NCI-H1105 (cell line): ENCODE measurements around the gene MRC2.
A peak's percentile ranks its signal among the peaks of the same experiment; 100 is the strongest.

Experiments
- DNase-seq: peaks from one replicate; lab custom pipeline; 2025; lab: John Stamatoyannopoulos, UW

Gene MRC2

DNA sequence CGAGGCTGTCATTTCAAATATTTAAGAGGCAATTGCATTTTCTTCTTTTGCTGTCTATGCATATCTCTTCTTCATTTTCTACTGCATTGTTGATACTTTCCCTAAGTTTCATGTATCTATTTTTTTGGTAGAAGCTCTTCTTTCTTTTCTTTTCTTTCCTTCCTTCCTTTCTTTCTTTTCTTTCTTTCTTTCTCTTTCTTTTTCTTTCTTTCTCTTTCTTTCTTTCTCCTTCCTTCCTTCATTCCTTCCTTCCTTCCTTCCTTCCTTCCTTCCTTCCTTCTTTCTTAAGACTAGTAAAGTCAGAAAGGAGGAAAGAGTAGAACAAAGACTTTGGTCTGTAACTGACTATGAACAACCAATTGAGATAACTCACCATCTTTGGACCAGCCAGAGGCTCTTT lies 33.9 kb downstream of the MRC2 start:
- DNase-seq: no peak

DNA sequence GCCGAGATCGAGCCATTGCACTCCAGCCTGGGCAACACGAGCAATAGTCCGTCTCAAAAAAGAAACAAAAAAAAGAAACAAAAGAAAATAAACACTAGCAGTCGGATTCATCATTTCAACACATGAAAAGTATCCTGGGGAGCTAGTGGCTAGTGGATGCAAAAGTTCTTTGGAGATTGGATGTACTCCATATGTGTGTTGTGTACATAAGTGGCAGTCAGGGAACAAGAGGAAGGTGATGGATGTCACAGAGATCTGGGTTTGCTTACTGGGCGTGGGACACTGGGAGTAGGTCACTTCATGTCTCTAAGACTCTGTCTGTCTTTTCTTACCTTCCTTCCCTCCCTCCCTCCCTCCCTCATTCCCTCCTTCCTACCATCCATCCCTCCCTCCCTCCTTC lies 35.4 kb downstream of the MRC2 start:
- DNase-seq: no peak

DNA sequence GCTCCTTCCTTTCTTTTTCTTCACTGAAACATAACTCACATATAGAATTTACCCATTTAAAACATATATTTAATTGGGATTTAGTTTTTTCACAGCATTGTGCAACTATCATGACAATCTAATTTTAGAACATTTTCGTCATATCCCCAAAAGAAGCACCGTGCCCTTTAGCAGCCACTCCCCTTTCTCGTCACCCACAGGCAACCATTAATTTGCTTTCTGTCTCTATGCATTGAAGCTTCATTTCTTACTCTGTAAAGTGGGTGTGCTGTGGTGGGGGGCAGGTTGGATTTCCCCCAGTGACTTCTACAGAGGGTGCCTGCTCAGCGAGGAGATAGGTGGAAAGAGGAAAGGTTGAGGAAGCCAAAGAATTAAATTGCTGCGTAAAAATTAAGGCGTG lies 35.8 kb downstream of the MRC2 start:
- no peak for DNase-seq

DNA sequence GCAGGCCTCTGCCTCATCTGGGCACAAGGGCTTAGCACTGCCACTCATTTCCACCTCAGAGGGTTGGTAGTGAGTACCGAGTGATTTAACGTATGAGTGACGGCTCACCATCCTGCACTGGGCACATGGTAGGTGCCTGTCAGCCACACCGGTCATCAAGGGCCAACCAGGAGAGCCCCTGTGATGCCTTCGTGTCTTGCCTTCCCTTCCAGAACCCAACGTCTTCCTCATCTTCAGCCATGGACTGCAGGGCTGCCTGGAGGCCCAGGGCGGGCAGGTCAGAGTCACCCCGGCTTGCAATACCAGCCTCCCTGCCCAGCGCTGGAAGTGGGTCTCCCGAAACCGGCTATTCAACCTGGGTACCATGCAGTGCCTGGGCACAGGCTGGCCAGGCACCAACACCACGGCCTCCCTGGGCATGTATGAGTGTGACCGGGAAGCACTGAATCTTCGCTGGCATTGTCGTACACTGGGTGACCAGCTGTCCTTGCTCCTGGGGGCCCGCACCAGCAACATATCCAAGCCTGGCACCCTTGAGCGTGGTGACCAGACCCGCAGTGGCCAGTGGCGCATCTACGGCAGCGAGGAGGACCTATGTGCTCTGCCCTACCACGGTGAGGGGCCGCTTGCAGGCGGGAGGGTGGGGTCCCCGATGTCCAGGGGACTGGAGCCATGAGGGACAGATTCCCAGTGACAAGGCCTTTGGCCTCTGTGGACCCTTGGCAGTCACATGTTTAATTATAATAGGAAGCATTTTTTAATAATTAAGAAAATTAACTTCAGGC lies 37.1 kb downstream of the MRC2 start:
- no peak for DNase-seq

DNA sequence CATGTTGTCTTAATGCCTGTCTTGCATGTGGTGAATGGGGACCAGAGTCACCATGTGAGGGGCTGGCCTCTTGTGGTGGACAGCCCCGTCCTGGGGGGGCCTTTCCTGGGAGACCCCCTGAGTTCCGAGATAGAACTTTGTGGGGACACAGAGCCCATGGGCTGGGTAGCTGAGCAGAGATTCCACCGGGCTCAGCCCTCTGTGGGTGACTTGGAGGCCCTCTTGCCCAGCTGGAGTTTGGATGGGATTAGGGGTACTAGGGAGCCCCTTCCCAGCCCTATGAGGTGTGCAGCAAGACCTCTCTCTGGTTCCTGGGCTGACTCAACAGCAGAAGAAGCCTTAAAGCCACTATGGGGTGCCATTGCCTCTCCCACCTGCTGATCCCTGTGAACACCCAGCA lies 38.1 kb downstream of the MRC2 start:
- DNase-seq: no peak

DNA sequence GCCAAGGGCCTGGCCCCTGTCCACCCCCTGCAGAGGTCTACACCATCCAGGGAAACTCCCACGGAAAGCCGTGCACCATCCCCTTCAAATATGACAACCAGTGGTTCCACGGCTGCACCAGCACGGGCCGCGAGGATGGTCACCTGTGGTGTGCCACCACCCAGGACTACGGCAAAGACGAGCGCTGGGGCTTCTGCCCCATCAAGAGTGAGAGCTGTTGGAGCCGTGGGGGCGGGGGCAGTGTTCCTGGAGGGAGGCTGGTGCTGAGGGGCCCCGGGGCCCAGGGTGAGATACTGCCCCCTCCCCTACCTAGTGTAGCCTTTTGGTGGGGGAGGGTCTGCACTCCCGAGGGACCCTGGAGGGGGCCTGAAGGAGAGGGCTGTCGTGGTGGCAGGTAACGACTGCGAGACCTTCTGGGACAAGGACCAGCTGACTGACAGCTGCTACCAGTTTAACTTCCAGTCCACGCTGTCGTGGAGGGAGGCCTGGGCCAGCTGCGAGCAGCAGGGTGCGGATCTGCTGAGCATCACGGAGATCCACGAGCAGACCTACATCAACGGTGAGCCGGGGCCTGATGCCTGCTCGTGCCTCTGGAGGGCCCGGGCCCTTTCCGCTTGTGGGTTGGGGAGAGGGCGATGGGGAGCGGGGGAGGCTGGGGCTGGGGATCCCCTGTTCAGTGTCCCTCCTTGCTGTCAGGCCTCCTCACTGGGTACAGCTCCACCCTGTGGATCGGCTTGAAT lies 38.8 kb downstream of the MRC2 start:
- DNase-seq: no peak

DNA sequence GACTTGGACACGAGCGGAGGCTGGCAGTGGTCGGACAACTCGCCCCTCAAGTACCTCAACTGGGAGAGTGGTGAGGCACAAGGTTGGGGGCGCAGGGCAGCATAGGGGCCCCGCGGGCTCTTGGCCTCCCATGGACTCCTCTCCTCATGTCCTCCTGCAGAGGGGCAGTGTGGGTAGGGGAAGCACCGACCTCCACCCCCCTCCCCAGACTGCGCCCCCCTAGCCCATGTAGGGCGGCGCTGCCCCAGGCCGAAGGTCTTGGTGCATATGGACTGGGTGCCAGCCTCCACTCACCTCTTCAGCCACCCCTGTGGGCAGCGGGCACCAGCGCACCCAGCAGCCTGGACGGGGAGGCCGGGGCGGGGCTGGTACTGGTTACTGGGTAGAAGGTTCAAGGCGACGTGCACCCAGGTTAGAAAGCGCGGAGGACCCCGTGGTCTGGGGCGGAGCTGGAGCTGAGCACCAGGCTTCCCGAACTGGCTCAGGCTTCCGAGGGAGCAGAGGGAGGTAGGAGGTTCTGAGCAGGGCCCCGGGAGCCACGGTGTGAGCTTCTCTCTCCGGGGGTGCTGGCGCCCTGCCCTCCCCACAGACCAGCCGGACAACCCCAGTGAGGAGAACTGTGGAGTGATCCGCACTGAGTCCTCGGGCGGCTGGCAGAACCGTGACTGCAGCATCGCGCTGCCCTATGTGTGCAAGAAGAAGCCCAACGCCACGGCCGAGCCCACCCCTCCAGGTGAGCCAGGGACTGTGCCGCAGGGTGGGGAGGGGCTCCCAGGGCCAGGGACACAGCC lies 39.5 kb downstream of the MRC2 start:
- no peak for DNase-seq

DNA sequence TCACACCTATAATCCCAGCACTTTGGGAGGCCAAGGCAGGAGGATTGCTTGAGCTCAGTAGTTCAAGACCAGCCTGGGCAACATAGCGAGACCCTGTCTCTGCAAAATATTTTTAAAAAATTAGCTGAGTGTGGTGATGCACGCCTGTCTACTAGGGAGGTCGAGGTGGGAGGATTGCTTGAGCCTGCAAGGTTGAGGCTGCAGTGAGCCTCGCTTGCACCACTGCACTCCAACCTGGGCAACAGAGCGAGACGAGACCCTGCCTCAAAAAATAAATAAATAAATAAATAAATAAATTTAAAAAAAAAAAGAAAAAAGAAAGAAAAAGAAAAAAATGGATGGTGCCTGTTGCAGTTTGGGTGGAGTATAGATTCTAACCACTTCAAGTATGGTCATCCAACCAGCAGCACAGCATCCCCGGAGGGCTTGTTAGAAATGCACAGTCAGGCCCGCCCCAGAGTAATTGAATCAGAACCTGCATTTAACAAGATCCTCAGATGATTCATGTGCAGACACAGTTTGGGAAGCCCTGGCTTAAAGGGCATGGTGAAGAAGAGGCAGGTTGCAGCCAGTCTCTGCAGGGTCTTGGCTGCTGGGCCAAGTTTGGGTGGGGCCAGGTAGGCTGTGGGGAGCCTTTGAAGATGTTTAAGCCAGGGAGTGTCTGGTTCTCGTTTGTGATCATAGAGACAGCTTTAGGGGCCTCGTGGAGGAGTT lies 40.8 kb downstream of the MRC2 start:
- DNase-seq: no peak

DNA sequence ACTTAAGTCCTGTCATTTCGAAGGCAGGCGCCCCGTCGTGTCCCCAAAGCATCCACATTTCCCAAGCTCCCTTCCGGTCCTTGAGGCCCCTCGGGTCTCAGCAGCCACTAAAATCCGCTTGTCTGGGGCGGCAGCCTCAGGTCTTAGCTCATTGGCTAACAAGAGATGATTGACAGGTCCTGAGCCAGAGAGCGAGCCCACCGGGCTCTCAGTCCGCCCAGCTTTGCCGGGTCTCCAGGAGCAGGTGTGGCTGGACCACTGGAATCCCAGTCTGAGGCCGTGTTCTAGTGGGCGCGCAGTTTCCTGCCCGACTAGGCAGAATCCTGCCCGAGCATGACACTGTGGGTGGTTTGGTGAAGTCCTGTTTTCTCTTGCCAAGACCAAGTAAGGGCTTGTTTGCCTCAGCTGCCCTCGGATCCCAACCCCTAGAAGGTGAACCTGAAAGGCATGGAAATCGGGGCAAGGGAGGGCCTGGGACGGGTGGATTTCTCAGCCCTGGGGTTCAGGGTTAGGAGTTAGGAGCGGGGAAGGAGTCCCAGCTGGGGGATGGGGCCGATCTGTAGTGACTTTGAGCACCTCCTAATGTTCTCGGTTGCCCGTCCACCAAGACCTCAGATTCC lies 42.8 kb downstream of the MRC2 start:
- peak; percentile 49 for DNase-seq

DNA sequence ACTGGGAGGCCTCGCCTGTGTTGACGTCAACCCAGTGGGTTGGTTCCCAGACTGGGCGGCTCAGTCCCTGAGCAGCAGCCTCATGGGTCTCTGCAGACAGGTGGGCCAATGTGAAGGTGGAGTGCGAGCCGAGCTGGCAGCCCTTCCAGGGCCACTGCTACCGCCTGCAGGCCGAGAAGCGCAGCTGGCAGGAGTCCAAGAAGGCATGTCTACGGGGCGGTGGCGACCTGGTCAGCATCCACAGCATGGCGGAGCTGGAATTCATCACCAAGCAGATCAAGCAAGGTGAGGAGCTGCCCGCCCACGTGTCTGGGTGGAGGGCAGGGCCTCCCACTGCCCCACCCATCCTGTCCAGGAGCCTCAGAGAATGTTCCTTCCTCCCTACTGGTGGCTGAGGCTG lies 44.1 kb downstream of the MRC2 start:
- DNase-seq: peak; percentile 68

DNA sequence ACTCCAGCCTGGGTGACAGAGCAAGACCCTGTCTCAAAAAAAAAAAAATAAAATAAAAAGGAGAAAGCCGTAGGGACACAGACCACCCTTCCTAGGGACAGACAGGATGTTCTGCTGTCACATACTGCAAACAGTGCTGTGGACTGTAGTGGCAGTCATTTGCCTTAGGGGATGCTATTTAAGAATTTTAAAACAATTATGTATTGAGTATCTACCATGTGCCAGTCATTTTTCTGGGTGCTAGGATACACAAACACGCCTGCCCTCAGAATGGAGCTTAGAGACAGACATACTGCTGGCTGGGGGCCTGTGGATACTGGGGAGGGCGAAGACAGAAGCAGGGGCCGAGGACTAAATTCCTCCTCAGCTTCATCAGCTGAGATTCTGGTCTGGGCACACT lies 45.5 kb downstream of the MRC2 start:
- DNase-seq: no peak

DNA sequence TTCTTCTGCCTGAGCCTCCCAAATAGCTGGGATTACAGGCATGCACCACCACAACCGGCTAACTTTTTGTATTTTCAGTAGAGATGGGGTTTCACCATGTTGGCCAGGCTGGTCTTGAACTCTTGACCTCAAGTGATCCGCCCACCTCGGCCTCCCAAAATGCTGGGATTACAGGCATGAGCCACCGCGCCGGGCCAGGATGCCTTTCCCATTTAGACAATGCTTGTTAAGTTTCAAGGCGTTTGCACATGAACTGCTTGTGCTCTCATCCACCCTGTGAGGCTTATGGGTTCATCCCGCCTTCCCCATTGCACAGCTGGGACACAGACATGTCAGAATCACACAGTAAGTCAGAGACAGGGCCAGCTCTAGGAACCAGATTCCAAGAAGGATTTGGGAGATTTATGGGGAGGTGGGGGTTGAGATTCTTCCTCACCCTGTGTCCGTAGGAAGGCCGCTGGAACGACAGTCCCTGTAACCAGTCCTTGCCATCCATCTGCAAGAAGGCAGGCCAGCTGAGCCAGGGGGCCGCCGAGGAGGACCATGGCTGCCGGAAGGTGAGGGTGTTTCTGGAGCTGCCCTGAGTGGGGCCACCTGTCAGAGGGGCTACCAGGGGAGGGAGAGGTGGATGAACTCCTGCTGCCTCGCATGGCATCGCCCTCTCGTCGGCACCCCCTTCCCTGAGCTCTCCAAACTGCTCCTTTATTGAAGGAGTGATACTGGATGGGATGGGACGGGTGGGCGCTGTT lies 46.3 kb downstream of the MRC2 start:
- no peak for DNase-seq

DNA sequence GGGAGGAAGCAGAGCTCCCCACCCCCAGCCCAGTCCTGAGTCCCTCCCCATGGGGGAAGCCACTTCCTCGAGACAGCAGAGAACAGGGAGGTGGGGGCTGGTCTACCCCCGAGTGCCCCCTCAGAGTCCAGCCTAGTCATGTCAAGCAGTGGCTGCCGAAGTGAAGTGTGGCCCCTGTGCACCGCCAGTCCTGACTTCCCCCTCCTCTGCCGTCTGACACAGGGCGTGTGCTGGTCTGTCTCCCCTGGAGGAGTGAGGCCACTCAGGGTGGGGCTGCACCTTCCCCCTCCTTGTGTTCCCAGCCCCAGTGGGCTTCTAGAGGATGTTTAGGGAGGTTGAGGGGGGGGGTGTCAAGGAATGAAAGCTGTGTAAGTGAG lies 46.9 kb downstream of the MRC2 start:
- DNase-seq: no peak

DNA sequence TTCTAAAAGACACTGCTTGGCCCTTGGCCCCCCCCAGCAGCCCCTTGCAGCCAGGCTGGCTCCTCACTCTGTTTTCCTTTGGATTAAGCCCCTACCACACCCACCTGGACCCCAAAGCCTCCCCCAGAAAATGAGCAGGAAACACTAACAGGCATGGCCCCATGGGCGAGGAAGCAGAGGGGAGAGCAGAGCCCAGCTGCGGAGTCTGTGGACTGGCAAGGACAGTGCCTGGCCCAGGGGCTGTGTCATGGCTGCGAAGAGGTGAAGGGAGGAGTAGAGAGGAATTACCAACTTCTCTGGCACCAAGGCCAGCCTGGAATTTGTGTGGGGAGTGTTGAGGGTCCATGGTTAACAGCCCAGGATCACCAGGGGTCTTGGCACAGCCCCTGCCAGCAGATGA lies 47.4 kb downstream of the MRC2 start:
- DNase-seq: no peak

DNA sequence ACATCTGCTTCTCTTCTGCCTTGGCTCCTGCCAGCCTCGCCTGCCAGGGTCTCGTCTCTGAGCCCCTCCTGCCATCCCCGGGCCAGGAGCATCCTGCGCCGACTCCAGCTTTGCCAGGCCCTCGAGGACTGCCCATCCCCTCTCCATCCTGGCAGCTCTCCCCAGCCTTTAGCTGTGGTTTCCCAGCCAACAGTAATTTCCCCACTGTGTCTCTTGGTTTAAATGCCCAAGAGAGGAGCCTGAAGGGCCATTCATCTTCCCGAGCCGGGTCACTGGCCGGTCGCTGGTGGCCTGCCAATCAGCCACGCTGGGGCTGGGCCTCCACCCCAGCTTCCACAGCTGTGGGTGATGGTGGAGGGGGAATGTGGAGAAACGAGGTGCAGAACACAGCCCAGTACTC lies 47.8 kb downstream of the MRC2 start:
- DNase-seq: no peak

DNA sequence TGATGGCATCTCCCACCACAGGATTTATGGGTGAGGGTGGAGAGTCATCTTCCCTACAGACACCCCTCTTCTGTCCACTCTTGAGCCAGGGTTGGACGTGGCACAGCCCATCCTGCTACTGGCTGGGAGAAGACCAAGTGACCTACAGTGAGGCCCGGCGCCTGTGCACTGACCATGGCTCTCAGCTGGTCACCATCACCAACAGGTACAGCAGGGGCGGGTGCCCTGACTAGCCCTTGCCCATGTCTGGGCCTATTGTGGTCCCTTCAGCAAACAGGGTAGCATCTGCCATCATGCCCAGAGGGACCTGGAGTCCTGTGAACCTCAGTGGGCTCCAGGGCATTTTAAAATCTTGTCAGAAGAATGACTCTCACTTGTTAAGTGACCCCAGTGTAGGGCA lies 48.2 kb downstream of the MRC2 start:
- no peak for DNase-seq

DNA sequence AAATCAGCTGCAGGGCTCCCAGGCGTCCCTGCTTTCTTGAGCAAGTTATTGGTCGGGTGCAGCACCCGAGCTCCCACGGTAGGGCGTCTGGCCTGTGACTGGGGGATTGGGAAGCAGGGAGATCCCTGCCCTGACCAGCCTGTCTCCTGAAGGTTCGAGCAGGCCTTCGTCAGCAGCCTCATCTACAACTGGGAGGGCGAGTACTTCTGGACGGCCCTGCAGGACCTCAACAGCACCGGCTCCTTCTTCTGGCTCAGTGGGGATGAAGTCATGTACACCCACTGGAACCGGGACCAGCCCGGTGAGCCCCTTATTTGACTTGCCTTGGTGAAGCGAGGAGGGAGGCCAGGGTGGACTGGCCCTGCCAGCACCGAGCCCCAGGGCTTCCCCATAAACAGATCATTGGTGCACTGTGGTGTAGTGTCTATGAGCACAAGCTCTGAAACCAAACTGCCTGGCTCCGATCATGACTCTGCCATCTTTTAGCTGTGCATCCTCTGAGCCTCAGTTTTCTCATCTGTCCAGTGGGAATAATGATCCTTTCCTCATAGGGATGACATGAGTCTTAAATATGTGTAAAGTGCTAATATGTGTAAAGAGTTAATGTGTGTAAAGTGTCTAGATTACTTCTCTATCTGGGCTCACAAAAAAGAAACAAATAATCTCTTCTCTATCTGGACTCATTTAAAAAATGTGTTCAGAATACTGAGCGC lies 48.9 kb downstream of the MRC2 start:
- DNase-seq: no peak

DNA sequence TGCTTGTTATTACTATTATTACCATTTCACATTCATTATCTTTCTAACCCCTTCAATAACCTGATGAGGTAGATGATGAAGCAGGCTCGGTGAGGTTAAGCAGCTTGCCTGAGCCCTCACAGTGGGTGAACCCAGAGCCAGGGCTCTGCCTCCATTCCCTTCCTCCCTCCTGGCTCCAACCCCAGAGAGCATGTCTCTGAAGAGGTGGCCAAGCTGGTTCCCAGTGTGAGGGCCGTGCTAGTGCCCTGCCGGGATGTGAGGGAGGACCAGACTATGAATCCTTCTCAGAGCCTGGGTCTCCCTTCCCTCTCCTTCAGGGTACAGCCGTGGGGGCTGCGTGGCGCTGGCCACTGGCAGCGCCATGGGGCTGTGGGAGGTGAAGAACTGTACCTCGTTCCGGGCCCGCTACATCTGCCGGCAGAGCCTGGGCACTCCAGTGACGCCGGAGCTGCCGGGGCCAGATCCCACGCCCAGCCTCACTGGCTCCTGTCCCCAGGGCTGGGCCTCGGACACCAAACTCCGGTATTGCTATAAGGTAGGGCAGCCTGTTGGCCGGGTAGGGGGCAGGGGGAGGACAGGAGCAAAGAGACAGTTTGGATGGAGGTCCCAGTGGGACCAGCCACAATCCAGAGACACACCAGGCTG lies 49.6 kb downstream of the MRC2 start:
- no peak for DNase-seq

DNA sequence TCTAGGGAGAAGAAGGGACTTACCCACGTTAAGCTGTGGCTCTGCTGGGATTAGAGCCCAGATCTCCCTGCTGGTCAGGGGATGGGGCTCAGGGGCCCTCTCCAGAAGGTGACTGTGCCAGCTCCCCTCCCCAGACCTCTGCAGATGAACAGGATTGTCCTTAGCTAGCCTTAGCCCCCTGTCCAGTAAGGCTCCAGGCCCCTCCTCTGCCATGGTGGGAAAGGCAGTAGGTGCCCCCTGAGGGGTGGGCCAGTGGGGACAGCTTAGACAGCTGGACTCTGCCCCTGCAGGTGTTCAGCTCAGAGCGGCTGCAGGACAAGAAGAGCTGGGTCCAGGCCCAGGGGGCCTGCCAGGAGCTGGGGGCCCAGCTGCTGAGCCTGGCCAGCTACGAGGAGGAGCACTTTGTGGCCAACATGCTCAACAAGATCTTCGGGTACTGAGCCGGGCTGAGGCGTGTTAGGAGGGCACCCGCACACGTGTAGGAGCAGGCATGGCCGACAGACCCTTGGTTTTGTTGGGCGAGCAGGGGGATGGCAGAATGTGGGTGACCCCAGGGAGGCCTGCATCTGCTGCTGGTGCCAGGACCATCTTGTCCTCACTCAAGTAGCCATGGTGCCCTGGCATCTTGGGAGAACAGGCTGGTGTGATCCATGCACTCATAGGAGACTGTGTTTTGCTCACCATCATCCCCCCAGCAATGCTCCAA lies 50.9 kb downstream of the MRC2 start:
- DNase-seq: no peak
